Measurements from ENCODE around the gene DDAH1.

DNA sequence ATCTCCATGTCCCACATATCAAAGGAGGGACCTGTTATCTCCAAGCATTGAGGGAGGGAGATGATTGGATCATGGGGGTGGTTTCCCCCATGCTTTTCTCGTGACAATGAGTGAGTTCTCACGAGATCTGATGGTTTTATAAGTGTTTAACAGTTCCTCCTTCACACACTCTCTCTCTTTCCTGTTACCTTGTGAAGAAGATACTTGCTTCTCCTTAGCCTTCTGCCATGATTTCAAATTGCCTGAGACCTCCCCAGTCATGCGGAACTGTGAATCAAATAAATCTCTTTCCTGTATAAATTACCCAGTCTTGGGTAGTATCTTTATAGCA, 91.6 kb downstream of the DDAH1 start:
- TF ChIP-seq, protein P1, sequence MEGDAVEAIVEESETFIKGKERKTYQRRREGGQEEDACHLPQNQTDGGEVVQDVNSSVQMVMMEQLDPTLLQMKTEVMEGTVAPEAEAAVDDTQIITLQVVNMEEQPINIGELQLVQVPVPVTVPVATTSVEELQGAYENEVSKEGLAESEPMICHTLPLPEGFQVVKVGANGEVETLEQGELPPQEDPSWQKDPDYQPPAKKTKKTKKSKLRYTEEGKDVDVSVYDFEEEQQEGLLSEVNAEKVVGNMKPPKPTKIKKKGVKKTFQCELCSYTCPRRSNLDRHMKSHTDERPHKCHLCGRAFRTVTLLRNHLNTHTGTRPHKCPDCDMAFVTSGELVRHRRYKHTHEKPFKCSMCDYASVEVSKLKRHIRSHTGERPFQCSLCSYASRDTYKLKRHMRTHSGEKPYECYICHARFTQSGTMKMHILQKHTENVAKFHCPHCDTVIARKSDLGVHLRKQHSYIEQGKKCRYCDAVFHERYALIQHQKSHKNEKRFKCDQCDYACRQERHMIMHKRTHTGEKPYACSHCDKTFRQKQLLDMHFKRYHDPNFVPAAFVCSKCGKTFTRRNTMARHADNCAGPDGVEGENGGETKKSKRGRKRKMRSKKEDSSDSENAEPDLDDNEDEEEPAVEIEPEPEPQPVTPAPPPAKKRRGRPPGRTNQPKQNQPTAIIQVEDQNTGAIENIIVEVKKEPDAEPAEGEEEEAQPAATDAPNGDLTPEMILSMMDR (IDR thresholded peaks at IDR 0.05): no peak
- TF ChIP-seq POLR2A (IDR thresholded peaks at IDR 0.05): no peak

Data from uterus (tissue), 2 donors.